Stimulated activated CD8-positive, alpha-beta memory T cell treated with anti-CD3 and anti-CD28 coated beads, Interleukin-7, amount 100 ng/mL, for 24 hours (primary cell): ENCODE measurements around the gene GREM2.

Experiments used
- DNase-seq: peaks from one replicate; pipeline ENCODE4 v3.0.0-alpha.2; 2020; ENCODE audit warnings: low read depth

GREM2 gene

DNA sequence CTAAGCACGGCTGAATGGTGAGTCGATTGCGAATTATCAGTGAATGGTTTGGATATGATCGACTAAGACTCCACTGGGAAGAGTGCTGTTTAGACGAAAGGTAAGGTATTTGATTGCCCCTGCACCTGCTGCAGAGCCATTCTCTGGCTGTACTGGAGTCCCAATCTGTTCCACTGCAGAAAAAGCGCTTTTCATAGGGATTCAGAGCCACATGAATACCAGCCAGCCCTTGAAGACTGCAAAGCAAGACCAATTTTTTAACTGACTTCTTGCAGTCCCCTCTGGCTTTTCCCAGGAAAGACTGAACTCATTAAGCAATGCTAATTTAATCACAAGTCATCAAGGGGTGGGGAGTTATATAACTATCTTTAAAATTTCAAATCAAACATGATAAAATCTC is 1.3 kb downstream of the GREM2 start:
- DNase-seq, result no peak

- no peak for DNase-seq
These were observed 2.4 kb downstream of the GREM2 start for GRCh38 chr1:240609527-240610060.

- DNase-seq, result no peak
These were observed 3.2 kb downstream of the GREM2 start for GRCh38 chr1:240608707-240609106.

DNA sequence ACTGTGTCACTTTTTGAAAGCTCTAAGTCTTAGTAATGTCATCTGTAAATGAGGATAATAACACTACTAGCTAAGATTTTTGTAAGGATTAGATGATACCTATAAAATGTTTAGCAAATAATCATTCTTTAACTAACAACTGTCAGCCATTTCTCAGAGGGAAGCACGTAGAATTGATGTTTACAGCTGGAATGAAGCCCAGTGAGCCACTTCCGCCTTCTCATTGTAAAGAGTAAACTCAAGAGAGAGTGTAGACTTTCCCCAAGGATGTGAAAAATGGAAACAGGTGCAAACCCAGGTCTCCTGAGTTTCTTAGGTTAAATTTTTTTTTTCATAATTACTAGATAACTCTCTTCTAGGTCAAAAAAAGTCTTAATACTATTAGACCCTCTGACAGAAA is 4.9 kb downstream of the GREM2 start:
- no peak for DNase-seq

DNA sequence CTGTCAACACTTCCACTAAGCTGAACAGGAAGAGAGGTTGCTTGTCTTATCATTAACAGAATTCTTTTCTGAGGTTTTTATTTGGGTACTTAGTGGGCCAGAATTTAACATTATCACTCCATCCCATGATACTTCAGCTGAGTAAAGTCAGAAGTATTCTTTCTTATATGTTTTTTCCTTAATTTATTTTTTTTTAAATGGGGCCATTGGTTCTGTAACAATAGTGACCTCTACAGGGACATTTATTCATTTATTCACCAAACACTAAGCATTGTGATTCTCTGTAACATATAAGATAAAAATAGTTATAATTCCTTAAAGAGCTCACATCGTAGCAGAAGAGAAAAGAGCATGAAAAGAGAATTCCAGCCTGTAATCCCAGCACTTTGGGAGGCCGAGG is 9.8 kb downstream of the GREM2 start:
- DNase-seq, result no peak

GRCh38 chr1:240599830-240600229 is 12.1 kb downstream of the GREM2 start:
- DNase-seq, result no peak

DNA sequence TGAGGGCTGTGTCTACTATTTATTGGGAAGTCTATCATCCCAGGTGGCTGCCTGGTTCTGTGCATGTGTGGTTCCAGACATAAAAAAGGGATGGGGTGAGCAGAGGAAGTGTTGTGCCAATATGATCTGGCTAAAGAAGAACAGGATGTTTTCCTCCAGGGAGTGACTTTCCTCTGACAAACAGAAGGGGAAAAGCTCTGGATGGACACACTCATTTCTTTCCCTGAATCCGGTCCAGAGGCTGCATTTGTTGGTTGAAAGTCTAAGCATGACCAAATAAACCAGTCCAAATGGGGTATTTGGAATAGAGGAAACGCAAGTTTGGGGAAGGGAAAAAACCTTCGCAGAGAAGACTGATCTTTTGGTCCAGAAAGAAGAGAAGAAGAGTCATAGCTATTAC is 12.7 kb downstream of the GREM2 start:
- no peak for DNase-seq

GRCh38 chr1:240598216-240599001 is 13.5 kb downstream of the GREM2 start:
- DNase-seq, result no peak

DNA sequence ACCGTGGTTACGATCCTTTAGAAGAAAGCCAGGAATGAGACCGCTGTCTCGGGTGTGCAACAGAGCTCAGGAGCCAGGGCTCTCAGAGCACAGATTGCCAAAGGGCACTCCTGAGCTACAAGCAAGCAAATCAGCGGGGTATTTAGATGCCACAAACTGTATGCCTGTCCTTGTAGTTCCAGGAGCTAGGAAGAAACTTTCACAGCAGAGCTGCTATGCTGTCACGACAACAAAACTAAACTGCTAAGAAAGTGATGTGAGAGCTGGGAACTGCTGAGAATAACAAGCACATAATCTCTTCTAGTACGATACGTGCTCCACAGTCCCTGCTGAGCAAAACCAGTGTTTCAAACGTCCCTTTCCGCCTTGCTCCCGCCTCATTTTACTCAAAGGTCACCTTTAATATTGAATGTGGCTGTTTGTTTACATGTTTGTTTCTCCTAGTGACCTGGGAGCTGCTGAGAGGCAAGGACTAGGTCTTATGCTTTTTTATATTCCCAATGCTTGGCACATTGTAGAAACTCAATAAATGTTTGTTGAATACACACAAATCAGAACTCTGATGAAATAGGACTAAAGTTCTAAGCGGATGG is 14.7 kb downstream of the GREM2 start:
- no peak for DNase-seq

DNA sequence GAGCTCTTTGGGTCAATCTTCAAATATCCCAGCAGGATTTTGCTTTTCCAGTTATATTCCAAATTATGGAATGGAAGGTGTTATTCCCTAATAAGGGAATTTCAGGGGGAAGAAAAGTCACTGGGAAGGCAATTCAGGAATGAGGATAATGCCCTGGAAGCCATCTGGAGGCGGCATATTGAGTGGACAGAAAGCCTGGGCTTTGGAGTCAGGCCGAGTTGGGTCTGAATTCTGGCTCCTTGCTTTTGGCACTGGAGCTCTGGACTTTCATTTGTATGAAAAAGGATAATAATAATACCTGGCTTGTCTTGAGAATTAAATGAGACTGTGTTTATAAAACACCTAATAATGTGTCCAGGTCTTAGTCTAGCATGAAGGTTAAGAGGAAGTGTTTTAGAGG is 16.5 kb downstream of the GREM2 start:
- no peak for DNase-seq

DNA sequence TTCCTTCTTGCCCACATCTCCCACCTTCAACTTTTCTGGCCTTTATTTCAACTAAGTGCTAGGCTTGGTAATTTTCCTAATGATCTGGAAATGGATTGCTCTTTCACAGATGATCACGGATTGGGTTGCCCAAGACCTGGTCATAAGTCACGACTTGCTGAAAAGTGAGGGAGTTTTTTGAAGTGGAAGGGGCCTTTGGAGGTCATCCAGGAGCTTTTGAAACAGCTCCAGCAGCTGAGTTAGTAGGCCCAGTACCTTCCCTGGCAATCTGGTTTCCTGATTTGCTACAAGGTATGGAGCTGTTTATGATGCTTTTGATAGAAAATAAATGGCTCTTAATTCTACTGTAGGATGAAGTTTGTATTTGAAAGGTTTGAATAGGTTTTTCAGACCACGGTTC is 20.4 kb downstream of the GREM2 start:
- DNase-seq, result no peak

DNA sequence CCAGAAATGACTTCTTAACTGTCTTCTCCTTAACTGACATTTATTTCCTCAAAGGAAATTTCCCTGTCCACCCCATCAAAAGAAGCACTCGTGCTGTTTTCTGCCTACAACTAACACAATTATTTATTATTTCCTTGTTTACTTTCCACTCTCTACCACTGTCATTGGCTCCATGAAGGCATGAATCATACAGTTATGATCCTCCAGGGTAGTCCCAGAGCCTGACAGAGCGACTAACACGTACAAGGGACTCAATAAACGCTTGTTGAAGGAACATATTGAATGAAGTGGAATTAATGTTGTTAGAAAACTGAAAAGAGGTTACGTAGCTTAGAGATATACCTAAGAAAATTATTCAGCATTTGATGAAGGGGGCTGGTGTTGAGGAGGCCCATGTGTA is 20.9 kb downstream of the GREM2 start:
- no peak for DNase-seq

DNA sequence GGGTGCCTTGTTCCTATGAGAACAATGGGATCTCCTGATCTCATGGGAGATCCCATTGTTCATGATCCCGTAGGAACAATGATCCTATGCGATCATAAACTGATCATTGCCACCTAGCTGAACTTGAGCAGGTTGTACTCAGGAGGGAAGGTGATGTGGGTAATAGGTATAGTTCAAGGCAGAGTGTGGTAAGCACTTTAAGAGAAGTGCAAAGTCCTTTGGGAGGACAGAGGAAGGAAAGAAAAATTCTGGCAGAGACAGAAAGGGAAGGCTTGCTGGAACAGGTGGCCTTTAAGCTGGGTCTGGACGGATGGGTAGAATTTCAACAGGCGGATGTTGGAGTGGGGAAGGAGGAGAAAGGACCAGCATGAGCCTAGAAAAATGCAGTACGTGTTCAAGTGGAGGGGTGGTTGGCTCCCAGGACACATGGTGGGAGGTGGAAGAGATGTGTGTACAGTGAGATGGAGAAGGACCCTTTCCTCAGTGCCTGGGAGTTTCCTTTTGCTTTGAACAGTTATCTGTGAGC is 22.3 kb downstream of the GREM2 start:
- DNase-seq, result no peak

- no peak for DNase-seq
These were observed 25.9 kb downstream of the GREM2 start for GRCh38 chr1:240586006-240586405.

DNA sequence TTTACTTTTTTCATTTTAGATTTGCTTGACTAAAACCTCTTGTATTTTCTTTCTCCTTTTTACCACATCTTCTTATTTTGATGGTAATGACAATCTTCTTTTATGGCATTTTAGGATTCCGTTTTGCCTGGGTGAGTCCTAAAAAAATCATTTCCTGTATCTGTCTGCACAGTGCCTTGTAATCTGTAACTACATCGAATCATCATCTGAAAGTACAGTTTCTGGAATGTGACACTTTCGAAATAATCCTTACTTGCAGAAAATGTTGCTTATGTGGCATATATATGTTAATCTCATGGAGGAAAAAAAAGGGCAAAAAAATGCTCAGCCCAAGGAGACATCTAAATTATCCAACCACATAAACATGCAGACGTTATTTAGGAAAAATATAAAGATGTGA is 29.0 kb downstream of the GREM2 start:
- DNase-seq, result no peak

- no peak for DNase-seq
These were observed 32.4 kb downstream of the GREM2 start for GRCh38 chr1:240579511-240579910.

DNA sequence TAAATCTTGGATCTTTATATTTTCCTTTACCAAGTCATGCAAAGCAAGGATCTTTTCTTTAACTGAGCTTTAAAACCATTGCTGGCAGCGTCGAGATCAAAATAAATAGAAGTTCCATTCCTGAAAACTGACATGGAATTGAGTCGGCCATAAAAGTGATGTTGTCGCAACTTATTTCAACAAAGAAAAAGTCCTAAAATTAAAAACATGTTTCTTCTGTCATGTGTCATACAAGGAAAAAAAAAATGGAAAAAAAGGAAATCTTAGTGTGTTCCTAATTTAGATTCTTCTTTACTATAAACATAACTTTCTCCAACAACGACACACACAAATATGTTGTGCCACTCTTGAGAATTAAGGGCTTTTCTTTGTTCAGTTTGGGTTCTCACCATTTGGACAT is 34.9 kb downstream of the GREM2 start:
- no peak for DNase-seq

- no peak for DNase-seq
These were observed 35.8 kb downstream of the GREM2 start for GRCh38 chr1:240575981-240576662.

- DNase-seq, result no peak
These were observed 39.6 kb downstream of the GREM2 start for GRCh38 chr1:240572328-240572727.

DNA sequence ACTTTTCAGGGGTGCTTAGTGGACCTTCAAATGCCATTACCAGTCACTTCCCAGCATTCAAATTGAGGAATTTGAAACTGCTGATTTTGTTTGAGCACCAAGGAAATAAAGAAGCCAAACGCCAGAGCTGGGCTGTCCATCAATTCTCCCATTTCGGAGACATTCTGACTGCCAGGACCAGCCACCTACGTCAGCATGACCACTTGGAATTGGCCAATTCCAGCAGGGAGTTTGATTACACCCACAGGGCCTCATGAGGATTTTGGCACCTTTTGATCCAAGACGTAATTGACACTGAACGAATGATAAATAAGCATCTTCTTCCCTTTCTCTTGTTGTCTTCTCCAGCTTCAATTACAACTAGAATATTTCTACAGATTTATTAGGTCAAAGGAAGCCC is 40.2 kb downstream of the GREM2 start:
- DNase-seq, result no peak

GRCh38 chr1:240567066-240567465 is 44.9 kb downstream of the GREM2 start:
- DNase-seq, result no peak

- no peak for DNase-seq
These were observed 49.2 kb downstream of the GREM2 start for GRCh38 chr1:240562779-240563178.

DNA sequence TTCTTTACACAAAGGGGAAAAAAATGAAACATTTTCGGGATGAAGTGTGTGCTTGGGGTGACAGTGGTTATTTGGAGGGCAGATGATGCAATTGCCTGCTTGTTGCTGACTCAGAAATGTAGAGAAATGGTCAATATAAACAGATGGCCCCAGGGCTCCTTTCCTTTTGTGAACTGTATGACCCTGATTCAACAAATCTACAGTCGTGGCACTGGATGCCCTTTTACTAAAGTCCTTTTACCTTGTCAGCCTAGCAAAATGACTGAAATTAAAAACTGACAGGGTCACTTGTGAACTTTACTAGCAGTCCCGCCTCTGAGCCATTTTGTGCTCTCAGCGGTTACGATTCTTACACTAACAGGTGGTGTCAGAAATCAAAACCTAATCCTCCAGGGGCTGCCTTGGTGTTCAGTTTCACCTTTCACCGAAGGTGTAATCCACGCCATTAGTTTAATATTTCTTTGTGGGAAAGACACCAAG is 49.8 kb downstream of the GREM2 start:
- DNase-seq, result no peak
